Subcutaneous abdominal adipose tissue (tissue), 5 donors: Measurements from ENCODE around the gene PRKCE.

Experiments used
- H3K27ac ChIP-seq: one replicate; pipeline ENCODE4 v1.7.0; 2013; ENCODE audit warnings: low read depth, mild to moderate bottlenecking, inconsistent platforms, low read length, moderate library complexity
- H3K27me3 ChIP-seq, 5 donors: one replicate each; pipeline ENCODE4 v1.7.0; 2013; ENCODE audit warnings: low read length in 5 of 5, inconsistent platforms in 1 of 5; ENCODE audit not compliant: control insufficient read depth in 5 of 5, insufficient read depth in 4 of 5
- H3K36me3 ChIP-seq, 5 donors: one replicate each; pipeline ENCODE4 v1.7.0; 2013; ENCODE audit warnings: low read length in 5 of 5; ENCODE audit not compliant: control insufficient read depth in 5 of 5, insufficient read depth in 5 of 5
- H3K4me1 ChIP-seq, 5 donors: one replicate each; pipeline ENCODE4 v1.7.0; 2013; ENCODE audit warnings: low read length in 5 of 5, mild to moderate bottlenecking in 3 of 5, moderate library complexity in 1 of 5; ENCODE audit not compliant: control insufficient read depth in 5 of 5, insufficient read depth in 5 of 5
- H3K4me3 ChIP-seq, 5 donors: one replicate each; pipeline ENCODE4 v1.7.0; 2013; ENCODE audit warnings: low read length in 5 of 5, low read depth in 1 of 5
- H3K9ac ChIP-seq, 5 donors: one replicate each; pipeline ENCODE4 v1.7.0; 2013; ENCODE audit warnings: low read length in 5 of 5, mild to moderate bottlenecking in 4 of 5, moderate library complexity in 3 of 5
- H3K9me3 ChIP-seq, 5 donors: one replicate each; pipeline ENCODE4 v1.7.0; 2013; ENCODE audit warnings: low read length in 5 of 5; ENCODE audit not compliant: control insufficient read depth in 5 of 5
- donor health status: healthy.
- donor health status: healthy.
- donor health status: healthy.
- donor health status: healthy.
- donor health status: healthy.

Gene PRKCE

DNA sequence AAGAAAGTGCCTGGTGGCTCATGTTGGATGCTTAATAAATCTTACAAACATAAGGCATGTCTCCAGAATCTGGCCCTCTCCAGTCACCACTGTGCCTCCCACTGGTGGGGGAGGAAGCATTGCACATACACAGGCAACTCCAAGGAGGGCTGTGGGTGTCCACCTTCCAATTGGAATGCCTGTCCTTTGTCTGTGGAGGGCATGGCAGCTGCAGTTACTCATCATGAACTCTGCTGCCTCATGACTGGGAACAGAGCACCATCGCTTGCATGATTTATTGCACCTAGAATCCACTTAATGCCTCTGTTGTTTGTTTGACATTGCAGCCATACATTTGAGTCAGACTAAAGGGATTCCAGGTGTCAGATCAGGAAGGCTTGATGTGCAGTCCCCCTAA, 278.9 kb downstream of the PRKCE start:
- Histone ChIP-seq H3K4me1 (peaks cover 0 to 12% (median 8%) of the 10 kb centered on the region in 5 donors), H3K9ac (no peak overlapping the region), H3K27ac (no peak overlapping the region), H3K9me3 (no peaks in the 10 kb centered on the region), H3K36me3 (no peaks in the 10 kb centered on the region), H3K27me3 (no peaks in the 10 kb centered on the region), H3K4me3 (no peak overlapping the region)

DNA sequence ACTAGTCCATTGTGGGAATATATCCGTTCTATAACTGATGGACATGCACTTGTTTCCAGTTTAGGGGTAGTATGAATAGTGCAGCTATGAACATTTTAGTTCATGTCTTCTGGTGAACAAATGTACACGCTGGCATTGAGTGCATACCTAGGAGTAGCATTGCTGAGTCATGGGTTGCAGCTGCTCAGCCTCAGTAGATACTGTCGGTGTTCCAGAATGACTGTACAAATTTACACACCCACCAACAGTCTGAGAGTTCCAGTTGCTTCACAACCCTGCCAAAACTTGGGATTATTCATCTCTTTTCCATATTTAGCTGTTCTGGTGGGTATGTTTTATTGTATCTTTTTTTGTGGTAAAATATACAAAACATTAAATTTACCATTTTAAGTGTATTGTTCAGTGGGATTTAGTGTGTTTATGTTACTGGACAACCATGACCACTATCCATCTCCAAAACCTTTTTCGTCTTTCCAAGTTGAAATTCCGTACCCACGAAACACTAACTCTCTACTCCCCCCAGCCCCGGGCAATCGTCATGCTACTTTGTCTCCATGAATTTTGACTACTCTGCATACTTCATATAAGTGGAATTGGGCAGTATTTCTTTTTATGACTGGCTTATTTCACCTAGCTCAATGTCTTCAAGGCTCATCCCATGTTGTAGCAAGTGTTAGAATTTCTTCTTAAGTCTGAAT, 281.0 kb downstream of the PRKCE start:
- Histone ChIP-seq H3K9me3 (no peaks in the 10 kb centered on the region), H3K9ac (no peak overlapping the region), H3K4me1 (peaks cover 0 to 13% (median 6%) of the 10 kb centered on the region in 5 donors), H3K27ac (no peak overlapping the region), H3K4me3 (no peak overlapping the region), H3K36me3 (no peaks in the 10 kb centered on the region), H3K27me3 (no peaks in the 10 kb centered on the region)

DNA sequence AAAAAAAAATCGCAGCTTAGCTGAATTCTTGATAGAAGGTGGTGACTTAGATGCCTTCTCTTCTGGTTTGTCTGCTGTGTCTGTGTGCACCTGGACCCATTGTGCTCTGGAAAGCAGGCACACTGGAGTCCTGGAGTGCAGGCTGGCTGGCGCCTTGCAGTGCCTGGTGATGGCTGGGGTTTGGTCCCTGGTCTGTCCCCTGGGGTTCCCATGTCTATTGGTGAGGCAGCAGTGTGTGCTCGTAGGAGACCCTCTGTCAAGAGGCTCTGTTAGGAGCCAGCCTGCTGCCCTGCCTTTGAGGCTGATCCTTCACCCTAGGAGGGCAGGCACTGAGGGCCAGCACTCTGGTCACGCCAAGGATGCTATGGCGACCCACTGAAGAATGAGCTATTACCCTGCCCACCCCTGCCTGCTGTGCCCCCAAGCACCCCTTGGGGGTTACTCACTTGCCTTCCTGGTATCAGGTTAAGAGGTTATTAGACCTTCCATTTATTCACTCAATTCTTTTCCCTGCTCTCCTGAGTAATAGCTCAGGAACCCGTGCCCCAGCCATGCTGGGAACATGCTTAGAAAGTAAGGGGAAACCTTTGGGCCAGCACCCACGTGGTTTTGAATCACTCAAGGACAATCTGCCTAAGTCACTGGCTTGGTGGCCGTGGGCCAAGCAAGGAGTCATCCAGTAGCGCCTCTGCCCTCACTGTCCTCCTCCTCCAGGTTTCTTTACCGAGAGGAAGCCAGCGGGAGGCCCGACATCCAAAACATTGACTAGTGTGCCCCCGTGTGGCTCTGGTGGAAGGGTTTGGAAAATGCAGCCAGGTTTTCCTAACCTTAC, 284.5 kb downstream of the PRKCE start:
- H3K4me1 ChIP-seq: peaks cover 2 to 26% (median 16%) of the 10 kb centered on the region in 5 donors
- H3K36me3 ChIP-seq: no peaks in the 10 kb centered on the region
- H3K9me3 ChIP-seq: no peaks in the 10 kb centered on the region
- peak overlapping the region in 1 of 5 donors; percentile 26 for H3K9ac ChIP-seq
- H3K27ac ChIP-seq: peak overlapping the region; percentile 28
- no peaks in the 10 kb centered on the region for H3K27me3 ChIP-seq
- no peak overlapping the region for H3K4me3 ChIP-seq

DNA sequence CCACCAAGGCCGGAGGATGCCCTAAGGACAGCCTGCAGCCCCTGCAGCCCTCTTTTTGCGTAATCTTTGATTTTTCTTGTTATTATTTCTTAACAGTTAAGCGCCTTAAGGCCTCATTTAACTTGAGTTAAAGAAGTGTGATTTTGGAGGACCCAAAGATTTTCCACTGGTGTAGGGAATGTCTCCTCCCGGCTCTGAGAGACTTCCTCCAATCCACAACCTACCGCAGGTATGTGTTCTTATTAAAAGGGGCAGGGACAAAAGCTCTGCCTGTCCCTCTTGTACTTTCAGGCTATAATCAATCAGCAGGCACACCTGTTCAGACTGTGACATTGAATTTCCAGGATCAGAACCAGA, 285.1 kb downstream of the PRKCE start:
- no peak overlapping the region for H3K4me3 ChIP-seq
- H3K9ac ChIP-seq: no peak overlapping the region
- no peaks in the 10 kb centered on the region for H3K27me3 ChIP-seq
- peak overlapping the region; percentile 28 for H3K27ac ChIP-seq
- peaks cover 2 to 26% (median 16%) of the 10 kb centered on the region in 5 donors for H3K4me1 ChIP-seq
- no peaks in the 10 kb centered on the region for H3K36me3 ChIP-seq
- no peaks in the 10 kb centered on the region for H3K9me3 ChIP-seq

DNA sequence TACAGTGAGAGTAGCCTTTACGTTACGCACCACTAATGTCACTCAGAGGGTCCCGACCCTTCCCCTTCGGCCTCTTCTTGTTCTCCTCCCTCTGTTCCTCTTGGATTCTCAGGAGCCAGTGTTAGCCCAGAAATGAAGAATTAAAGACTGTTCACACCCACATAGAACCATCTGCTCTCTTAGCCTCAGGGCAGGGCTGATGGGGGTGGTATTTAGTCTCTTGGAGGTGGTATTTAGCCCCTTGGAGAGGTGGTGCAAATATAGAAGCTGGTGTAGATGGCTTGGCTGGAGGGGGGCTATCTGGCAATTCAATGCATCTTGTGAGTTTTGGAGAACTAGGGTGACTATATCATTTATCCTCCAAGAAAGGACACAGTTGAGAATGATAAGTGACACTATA, 286.5 kb downstream of the PRKCE start:
- peak overlapping the region in 1 of 5 donors; percentile 19 for H3K4me3 ChIP-seq
- H3K27ac ChIP-seq: peak overlapping the region; percentile 80
- peaks cover 2 to 26% (median 20%) of the 10 kb centered on the region in 5 donors for H3K4me1 ChIP-seq
- no peaks in the 10 kb centered on the region for H3K27me3 ChIP-seq
- H3K9me3 ChIP-seq: no peaks in the 10 kb centered on the region
- H3K9ac ChIP-seq: peak overlapping the region in 2 of 5 donors; percentile 10 to 48
- H3K36me3 ChIP-seq: no peaks in the 10 kb centered on the region

DNA sequence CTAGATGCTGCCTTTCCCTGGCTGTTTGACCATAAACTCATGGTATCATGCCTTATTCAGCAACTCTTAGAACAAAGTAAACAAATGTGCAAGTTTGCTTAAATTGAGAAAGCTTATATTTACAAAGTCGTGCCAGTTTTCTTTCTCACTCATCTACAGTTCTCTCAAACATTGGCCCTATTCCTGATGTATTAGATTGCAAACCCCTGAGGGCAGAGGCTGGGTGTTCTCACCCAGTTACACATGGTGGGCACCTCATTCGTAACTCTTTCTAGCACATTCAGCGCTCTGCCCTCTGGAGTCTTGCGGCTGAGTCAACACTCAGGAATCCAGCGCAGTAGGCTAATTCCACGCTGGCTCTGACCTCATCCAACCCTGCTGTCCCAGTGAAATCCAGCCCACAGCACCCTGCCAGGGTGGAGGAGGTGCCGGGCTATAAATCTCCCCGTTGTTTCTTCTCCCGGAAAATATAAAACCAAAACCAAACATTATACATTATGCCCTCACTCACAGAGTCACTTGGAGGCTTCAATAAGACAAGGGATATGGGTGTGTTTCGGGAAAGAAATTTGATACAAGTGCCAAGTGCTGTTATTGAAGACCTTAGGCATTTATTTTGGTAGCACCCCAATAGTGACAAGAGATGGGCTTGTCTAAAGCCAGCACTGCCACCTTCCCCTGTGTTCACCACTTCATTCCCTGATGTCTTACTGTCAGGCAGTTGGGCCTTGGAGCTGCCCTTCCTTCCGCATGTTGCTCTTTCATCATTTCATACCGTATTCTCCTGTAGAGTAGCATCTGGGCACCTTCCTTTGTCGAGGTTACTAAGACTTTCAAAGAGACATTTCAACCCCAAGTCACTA, 287.4 kb downstream of the PRKCE start:
- Histone ChIP-seq H3K27ac (peak overlapping the region; percentile 80), H3K36me3 (no peaks in the 10 kb centered on the region), H3K4me3 (peak overlapping the region in 3 of 5 donors; percentile 18 to 54 (median 34)), H3K27me3 (no peaks in the 10 kb centered on the region), H3K9ac (peak overlapping the region in 4 of 5 donors; percentile 1 to 48 (median 47)), H3K9me3 (no peaks in the 10 kb centered on the region), H3K4me1 (peaks cover 2 to 26% (median 20%) of the 10 kb centered on the region in 5 donors)

DNA sequence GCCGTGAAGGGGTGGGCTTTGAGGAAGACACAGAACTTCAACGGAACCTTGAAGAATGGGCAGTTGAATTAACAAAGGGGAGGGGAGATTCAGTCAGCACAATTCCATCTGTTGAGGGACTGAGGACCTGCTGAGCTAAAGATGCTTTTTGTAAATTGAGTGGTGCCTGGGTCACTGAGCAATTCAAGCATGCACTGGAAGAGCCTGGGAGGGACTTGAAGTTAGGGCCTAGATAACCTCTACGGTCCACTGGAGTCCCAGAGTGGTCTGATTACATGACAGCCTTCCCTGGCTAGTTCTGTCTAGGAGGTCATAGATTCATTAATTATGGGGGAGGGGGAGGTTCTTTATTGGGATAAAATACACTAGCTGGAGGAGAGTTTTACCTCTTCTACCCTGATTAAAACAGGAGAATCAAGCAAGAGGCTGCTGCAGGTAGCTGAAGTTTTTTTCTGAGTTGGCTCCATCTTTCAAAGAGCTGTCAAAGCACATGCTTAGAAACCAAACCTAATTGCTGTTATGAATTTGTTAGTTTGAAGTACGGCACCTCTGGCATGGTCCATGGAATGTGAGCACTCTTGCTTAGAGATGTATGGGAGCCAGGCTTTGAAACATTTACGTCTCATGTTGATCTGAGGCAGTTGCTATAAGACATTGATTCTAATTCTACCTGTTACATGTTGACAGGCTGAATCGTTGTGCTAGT, 290.2 kb downstream of the PRKCE start:
- peaks cover 0 to 19% (median 15%) of the 10 kb centered on the region in 5 donors for H3K4me1 ChIP-seq
- no peak overlapping the region for H3K27ac ChIP-seq
- no peak overlapping the region for H3K4me3 ChIP-seq

DNA sequence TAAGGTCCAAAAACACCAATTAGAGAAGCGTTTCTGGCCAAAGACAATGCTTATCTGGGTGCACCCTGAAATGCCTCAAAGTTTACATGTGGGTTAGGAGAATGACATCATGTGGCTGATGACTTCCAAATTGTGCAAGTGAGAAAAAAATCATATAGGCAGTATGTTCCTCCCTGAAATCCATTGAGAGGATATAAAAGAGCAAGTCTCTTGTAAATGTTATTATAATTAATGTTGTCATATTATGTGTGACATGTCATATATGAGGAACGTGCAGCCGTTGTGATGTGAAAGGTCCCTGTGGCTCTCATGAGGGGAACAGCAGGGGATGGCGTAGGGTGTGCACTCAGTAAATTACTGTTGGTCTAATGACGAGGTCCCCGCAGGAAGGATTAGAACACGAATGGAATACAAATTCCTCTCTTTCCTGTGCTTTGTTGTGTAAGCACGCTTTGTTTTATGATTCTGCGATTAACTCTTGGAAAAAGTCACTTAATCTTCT, 290.8 kb downstream of the PRKCE start:
- Histone ChIP-seq H3K36me3 (no peaks in the 10 kb centered on the region), H3K4me3 (no peak overlapping the region), H3K27me3 (no peaks in the 10 kb centered on the region), H3K9ac (no peak overlapping the region), H3K27ac (no peak overlapping the region), H3K9me3 (no peaks in the 10 kb centered on the region), H3K4me1 (peaks cover 0 to 19% (median 14%) of the 10 kb centered on the region in 5 donors)

More for the DNA sequence above, 290.2 kb downstream of the PRKCE start:
- H3K9me3 ChIP-seq: no peaks in the 10 kb centered on the region
- H3K36me3 ChIP-seq: no peaks in the 10 kb centered on the region
- H3K27me3 ChIP-seq: no peaks in the 10 kb centered on the region
- no peak overlapping the region for H3K9ac ChIP-seq
